Thoracic aorta (tissue), 2 donors: ENCODE measurements around the gene KCP. TPM values are rescaled to one million over a fixed set of nuclear protein-coding genes. Genes with fewer than 3 reads are reported as not detected.

ENCODE experiments used
- ATAC-seq: fragments of 150-250 bp; one replicate; pipeline ENCODE4 v1.8.0; 2017; ENCODE audit warnings: low read depth; ENCODE audit not compliant: insufficient number of reproducible peaks, low FRiP score
- DNase-seq: peaks from one replicate; pipeline ENCODE4 v3.0.0-alpha.2; 2020; ENCODE audit warnings: low spot score
- H3K27ac ChIP-seq, 2 donors: fragments of 200-600 bp; sonication (generic); 1 replicate in 1 of 2; 2 replicates in 1 of 2; pipeline ENCODE4 v1.5.1; 2016; ENCODE audit warnings: mild to moderate bottlenecking in 2 of 2, moderate library complexity in 2 of 2
- H3K27me3 ChIP-seq: fragments of 200-600 bp; sonication (generic); replicated peaks from 2 replicates; pipeline ENCODE4 v1.6.0; 2016; ENCODE audit warnings: mild to moderate bottlenecking; ENCODE audit not compliant: insufficient read depth
- H3K36me3 ChIP-seq: fragments of 200-600 bp; sonication (generic); one replicate; pipeline ENCODE4 v1.5.1; 2016
- H3K4me1 ChIP-seq, 2 donors: fragments of 200-600 bp; sonication (generic); 1 replicate in 1 of 2; 2 replicates in 1 of 2; pipeline versions ENCODE4 v1.5.1 to v1.6.0; 2016; ENCODE audit warnings: low read depth in 2 of 2, mild to moderate bottlenecking in 1 of 2; ENCODE audit not compliant: control insufficient read depth in 1 of 2
- H3K4me3 ChIP-seq: fragments of 200-600 bp; sonication (generic); 2 replicates; pipeline ENCODE4 v1.5.1; 2016; ENCODE audit warnings: mild to moderate bottlenecking
- H3K9me3 ChIP-seq: fragments of 200-600 bp; sonication (generic); 2 replicates; pipeline ENCODE4 v1.5.1; 2016
- CTCF ChIP-seq: fragments of 200-600 bp; sonication (generic); IDR thresholded peaks from one replicate; pipeline ENCODE4 v1.5.1; 2019; ENCODE audit warnings: antibody characterized with exemption
- total RNA-seq, 2 donors: library from RNA; depleted of rRNA; stranded (reverse); fragments of >200 nt; gene quantifications; one replicate each; pipeline versions ENCODE4 v1.1.0 to v1.2.3, GENCODE V29; 2016

Gene KCP
- total RNA-seq, 2 donors from 2014 or later, result 0.81 to 2.0 TPM

- Histone ChIP-seq H3K27me3 (no peaks in the 10 kb centered on the region), H3K36me3 (no peaks in the 10 kb centered on the region), H3K4me1 (no peaks in the 10 kb centered on the region), H3K4me3 (no peak overlapping the region), H3K27ac (no peak overlapping the region), H3K9me3 (no peaks in the 10 kb centered on the region)
- ATAC-seq, result no peak
- no peak for TF ChIP-seq CTCF
- DNase-seq, result no peak
Observed at GRCh38 chr7:128893251-128894100, 17.0 kb downstream of the KCP start.

GRCh38 chr7:128892521-128893250 lies 17.8 kb downstream of the KCP start:
- no peak for ATAC-seq
- no peak for DNase-seq

GRCh38 chr7:128891942-128892269 lies 18.6 kb downstream of the KCP start:
- ATAC-seq (no peak), DNase-seq (no peak)
- Histone ChIP-seq H3K4me1 (no peaks in the 10 kb centered on the region), H3K27ac (no peak overlapping the region), H3K4me3 (no peak overlapping the region), H3K36me3 (no peaks in the 10 kb centered on the region), H3K27me3 (no peaks in the 10 kb centered on the region), H3K9me3 (no peaks in the 10 kb centered on the region)
- no peak for TF ChIP-seq CTCF

More at GRCh38 chr7:128892521-128893250, 17.8 kb downstream of the KCP start:
- no peak for TF ChIP-seq CTCF
- Histone ChIP-seq H3K4me3 (no peak overlapping the region), H3K36me3 (no peaks in the 10 kb centered on the region), H3K4me1 (no peaks in the 10 kb centered on the region), H3K27me3 (no peaks in the 10 kb centered on the region), H3K27ac (no peak overlapping the region), H3K9me3 (no peaks in the 10 kb centered on the region)

- Histone ChIP-seq H3K36me3 (no peaks in the 10 kb centered on the region), H3K27ac (no peak overlapping the region), H3K4me1 (no peaks in the 10 kb centered on the region), H3K4me3 (peak overlapping the region; percentile 53), H3K27me3 (no peaks in the 10 kb centered on the region), H3K9me3 (no peaks in the 10 kb centered on the region)
- no peak for DNase-seq
- TF ChIP-seq CTCF, result no peak
- peak; percentile 15 for ATAC-seq
Observed at GRCh38 chr7:128891110-128891941, 19.2 kb downstream of the KCP start.
